ENCODE measurements around the gene CHMP5. TPM values are rescaled to one million over a fixed set of nuclear protein-coding genes. Genes with fewer than 3 reads are reported as not detected.

CHMP5 gene
- total RNA-seq, 4 donors from 2014 or later = 43.7 to 60.3 (median 50.7) TPM

- H3K9me3 ChIP-seq = no peaks in the 10 kb centered on the region
- DNase-seq (ENCODE audit: low spot score in 2 of 2) = no peak
- no peaks in the 10 kb centered on the region for H3K4me1 ChIP-seq
- H3K27me3 ChIP-seq = no peaks in the 10 kb centered on the region
- 94% methylated on average over 4 of the region's 4 CpGs for WGBS
- no peak overlapping the region for H3K4me3 ChIP-seq
- TF ChIP-seq POLR2A (IDR thresholded peaks at IDR 0.05) (no peak), CTCF (IDR thresholded peaks at IDR 0.05) (no peak), EP300 (IDR thresholded peaks at IDR 0.05) (no peak), POLR2AphosphoS5 (IDR thresholded peaks at IDR 0.05) (no peak)
- H3K36me3 ChIP-seq = peaks cover 96% of the 10 kb centered on the region
- H3K27ac ChIP-seq = no peak overlapping the region
Measured at GRCh38 chr9:33277484-33277883, 12.6 kb downstream of the CHMP5 start.

DNA sequence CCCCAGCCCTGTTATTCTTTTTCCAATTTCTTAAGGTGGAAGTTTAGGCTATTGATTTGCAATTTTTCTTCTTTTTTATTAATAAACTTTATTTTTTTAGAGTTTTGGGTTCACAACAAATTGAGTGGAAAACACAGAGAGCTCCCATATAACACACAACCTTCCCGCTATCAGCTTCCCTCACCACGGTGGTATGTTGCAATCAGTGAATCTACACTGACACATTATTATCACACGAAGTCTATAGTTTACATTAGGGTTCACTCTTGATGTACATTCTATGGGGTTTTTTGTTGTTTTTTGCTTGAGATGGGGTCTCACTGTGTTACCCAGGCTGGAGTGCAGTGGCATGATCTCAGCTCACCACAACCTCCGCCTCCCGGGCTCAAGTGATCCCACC lies 20.7 kb downstream of the CHMP5 start:
- TF ChIP-seq POLR2AphosphoS5 (IDR thresholded peaks at IDR 0.05) (no peak), CTCF (IDR thresholded peaks at IDR 0.05) (no peak)
- no peak overlapping the region for H3K4me3 ChIP-seq
- H3K27me3 ChIP-seq = no peaks in the 10 kb centered on the region
- 80% methylated on average over 5 of the region's 5 CpGs for WGBS
- H3K4me1 ChIP-seq = peaks cover 22% of the 10 kb centered on the region
- no peaks in the 10 kb centered on the region for H3K9me3 ChIP-seq
- H3K27ac ChIP-seq = no peak overlapping the region
- peaks cover 36% of the 10 kb centered on the region for H3K36me3 ChIP-seq
- no peak for DNase-seq (ENCODE audit: low spot score in 2 of 2)

GRCh38 chr9:33287087-33287490 lies 22.2 kb downstream of the CHMP5 start:
- whole genome bisulfite sequencing = 43% methylated on average over 4 of the region's 4 CpGs
- Histone ChIP-seq H3K9me3 (no peaks in the 10 kb centered on the region), H3K27me3 (no peaks in the 10 kb centered on the region), H3K4me1 (peaks cover 37% of the 10 kb centered on the region), H3K27ac (peak overlapping the region; percentile 41), H3K36me3 (peaks cover 21% of the 10 kb centered on the region), H3K4me3 (no peak overlapping the region)
- TF ChIP-seq POLR2A (IDR thresholded peaks at IDR 0.05) (no peak), POLR2AphosphoS5 (IDR thresholded peaks at IDR 0.05) (no peak), CTCF (IDR thresholded peaks at IDR 0.05) (peak; percentile 29 to 70), EP300 (IDR thresholded peaks at IDR 0.05) (no peak)
- DNase-seq (ENCODE audit: low spot score in 2 of 2) = no peak

GRCh38 chr9:33288235-33288634 lies 23.4 kb downstream of the CHMP5 start:
- no peak for TF ChIP-seq POLR2A (IDR thresholded peaks at IDR 0.05)
- TF ChIP-seq EP300 (IDR thresholded peaks at IDR 0.05) = no peak
- DNase-seq (ENCODE audit: low spot score in 2 of 2) = peak in 1 of 2 donors; percentile 66
- Histone ChIP-seq H3K27me3 (no peaks in the 10 kb centered on the region), H3K4me3 (no peak overlapping the region), H3K27ac (no peak overlapping the region), H3K4me1 (peaks cover 49% of the 10 kb centered on the region), H3K36me3 (peaks cover 18% of the 10 kb centered on the region), H3K9me3 (no peaks in the 10 kb centered on the region)
- WGBS = 76% methylated on average over 4 of the region's 4 CpGs

GRCh38 chr9:33288828-33289483 lies 24.1 kb downstream of the CHMP5 start:
- Histone ChIP-seq H3K9me3 (no peaks in the 10 kb centered on the region), H3K27me3 (no peaks in the 10 kb centered on the region), H3K27ac (peak overlapping the region; percentile 100), H3K36me3 (peaks cover 19% of the 10 kb centered on the region), H3K4me1 (peaks cover 56% of the 10 kb centered on the region), H3K4me3 (peak overlapping the region; percentile 79)
- no peak for TF ChIP-seq POLR2A (IDR thresholded peaks at IDR 0.05)
- TF ChIP-seq EP300 (IDR thresholded peaks at IDR 0.05) = no peak
- no peak for TF ChIP-seq POLR2AphosphoS5 (IDR thresholded peaks at IDR 0.05)
- no peak for TF ChIP-seq CTCF (IDR thresholded peaks at IDR 0.05)
- DNase-seq (ENCODE audit: low spot score in 2 of 2) = peak in 1 of 2 donors; percentile 78
- 80% methylated on average over 6 of the region's 14 CpGs for WGBS

Measured in suprapubic skin (tissue), 4 donors.